Dendritic cell treated with granulocyte-macrophage colony-stimulating factor and Interleukin-4, amounts not matched to agents 40 ng/mL and 50 ng/mL, for 4 days (primary cell): Measurements from ENCODE around the gene OPN1MW2.
"Not testable (repeated sequence)": the region's sequence is repeated elsewhere in the genome, so short reads cannot be mapped to it uniquely, and the experiment has no call there.

Source experiments
- H3K27ac Mint-ChIP-seq: one replicate; pipeline ENCODE4 v1.8.0; 2022; ENCODE audit warnings: mild to moderate bottlenecking, mixed read lengths
- H3K27me3 Mint-ChIP-seq: one replicate; pipeline ENCODE4 v1.8.0; 2022; ENCODE audit warnings: mild to moderate bottlenecking, mixed read lengths
- H3K36me3 Mint-ChIP-seq: one replicate; pipeline ENCODE4 v1.8.0; 2022; ENCODE audit warnings: low read depth, mixed read lengths
- H3K4me1 Mint-ChIP-seq: one replicate; pipeline ENCODE4 v1.8.0; 2022; ENCODE audit warnings: low read depth, mixed read lengths
- H3K4me3 Mint-ChIP-seq: one replicate; pipeline ENCODE4 v1.8.0; 2022; ENCODE audit warnings: mild to moderate bottlenecking, moderate library complexity, mixed read lengths
- H3K9me3 Mint-ChIP-seq: one replicate; pipeline ENCODE4 v1.8.0; 2022; ENCODE audit warnings: mixed read lengths
- intact Hi-C: fragments of 100-400 bp; cut with micrococcal nuclease; formaldehyde crosslinking; loops from one replicate; pipeline ENCODE4 v1.15.0; 2022

Gene OPN1MW2

DNA sequence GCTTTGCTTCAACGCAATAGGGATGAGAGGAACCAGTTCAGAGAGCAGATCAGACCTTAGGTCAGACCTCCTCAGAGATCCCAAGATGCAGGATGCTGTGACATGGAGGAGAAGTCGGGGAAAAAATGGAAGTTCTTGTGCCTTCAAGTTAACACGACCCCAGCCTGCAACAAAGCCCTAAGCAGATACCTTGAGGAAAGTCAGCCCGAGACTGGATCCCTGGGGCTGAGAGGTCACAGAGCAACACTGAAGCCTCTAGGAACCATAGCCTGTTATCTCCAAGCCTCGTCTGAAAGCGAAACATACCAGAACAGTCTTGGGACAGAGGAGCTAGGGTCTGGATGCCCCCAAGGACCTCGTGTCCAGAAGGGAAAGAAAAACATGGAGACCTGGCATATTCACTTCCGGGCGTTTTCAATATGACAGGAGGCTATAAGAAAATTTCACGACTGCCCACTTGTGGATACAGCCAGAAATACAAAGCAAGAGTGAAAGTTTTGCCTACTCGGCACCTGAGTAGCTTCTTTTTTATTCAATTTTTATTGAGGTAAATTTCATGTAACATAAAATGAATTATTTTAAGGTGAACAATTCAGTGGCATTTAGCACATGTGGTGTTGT lies 19.5 kb downstream of the OPN1MW2 start:
- intact Hi-C loops, H3K4me1 Mint-ChIP-seq, H3K27ac Mint-ChIP-seq, H3K9me3 Mint-ChIP-seq, H3K4me3 Mint-ChIP-seq, H3K27me3 Mint-ChIP-seq, H3K36me3 Mint-ChIP-seq: not testable (repeated sequence)

DNA sequence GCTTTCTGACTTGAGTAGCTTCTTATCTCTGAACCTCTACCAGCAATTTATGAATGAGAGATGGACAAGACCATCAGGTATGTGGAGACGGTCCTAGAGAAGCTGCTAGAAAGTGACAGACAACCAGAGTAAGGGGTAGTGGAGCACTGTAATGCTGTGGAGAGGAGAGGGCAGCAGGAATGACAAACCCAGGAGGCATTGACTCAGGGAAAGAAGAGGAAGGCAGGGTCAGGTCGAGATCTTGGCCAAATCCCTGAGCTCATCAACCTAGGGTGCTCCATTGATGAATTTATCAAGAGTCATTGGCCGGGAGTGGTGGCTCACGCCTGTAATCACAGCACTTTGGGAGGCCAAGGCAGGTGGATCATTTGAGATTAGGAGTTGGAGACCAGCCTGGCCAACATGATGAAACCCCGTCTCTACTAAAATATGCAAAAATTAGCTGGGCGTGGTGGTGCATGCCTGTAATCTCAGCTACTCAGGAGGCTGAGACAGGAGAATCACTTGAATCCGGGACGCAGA lies 20.5 kb downstream of the OPN1MW2 start:
- H3K36me3 Mint-ChIP-seq, H3K4me1 Mint-ChIP-seq, intact Hi-C loops, H3K27me3 Mint-ChIP-seq, H3K9me3 Mint-ChIP-seq, H3K27ac Mint-ChIP-seq, H3K4me3 Mint-ChIP-seq: not testable (repeated sequence)

DNA sequence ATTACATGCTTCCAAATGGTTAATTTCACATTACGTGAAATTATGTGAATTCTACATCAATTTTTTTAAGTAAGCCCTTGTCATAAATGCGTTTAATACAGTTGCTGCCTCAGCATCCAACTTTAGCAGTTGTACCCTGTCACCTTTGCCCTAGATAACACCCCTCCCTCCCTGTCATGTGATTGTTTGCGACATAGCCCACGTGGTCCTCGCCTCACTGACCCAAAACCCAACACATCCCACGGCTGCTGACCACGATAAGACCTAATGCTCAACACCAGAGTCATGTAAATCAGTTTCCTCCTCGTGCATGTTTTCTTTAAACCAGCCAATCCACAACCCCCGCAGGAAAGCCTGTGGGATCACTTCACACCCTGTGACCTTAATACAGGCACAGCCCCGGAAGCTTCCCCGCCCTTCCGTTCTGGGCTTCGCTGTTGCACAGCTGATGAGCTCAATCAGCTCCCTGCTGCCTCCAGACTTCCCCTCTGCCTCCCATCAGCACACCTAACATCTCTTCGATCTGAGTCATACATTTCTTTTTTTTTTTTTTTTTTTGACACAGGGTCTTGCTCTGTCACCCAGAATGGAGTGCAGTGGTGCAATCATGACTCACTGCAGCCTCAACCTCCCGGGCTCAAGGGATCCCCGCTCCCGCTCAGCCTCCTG lies 28.0 kb downstream of the OPN1MW2 start:
- H3K9me3 Mint-ChIP-seq, intact Hi-C loops, H3K27ac Mint-ChIP-seq, H3K4me1 Mint-ChIP-seq, H3K27me3 Mint-ChIP-seq, H3K36me3 Mint-ChIP-seq: not testable (repeated sequence)
- peak overlapping the region; percentile 17 for H3K4me3 Mint-ChIP-seq

DNA sequence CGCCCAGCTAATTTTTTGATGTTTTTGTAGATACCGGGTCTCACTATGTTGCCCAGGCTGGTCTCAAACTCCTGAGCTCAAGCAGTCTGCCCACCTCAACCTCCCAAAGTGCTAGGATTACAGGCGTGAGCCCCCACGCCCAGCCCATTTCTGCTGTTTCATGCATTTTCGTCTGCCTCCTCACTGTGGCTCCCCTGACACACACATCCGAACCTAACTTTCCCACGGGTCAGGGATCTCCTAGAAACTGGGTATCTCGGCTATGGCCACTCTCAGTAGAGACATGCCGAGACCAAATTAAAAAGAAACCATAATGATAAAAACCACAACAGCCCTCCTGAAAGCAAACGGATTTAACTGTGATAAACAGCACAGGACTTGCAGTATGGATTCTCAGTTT lies 28.5 kb downstream of the OPN1MW2 start:
- H3K4me1 Mint-ChIP-seq, H3K36me3 Mint-ChIP-seq, H3K4me3 Mint-ChIP-seq, H3K27me3 Mint-ChIP-seq, H3K27ac Mint-ChIP-seq, H3K9me3 Mint-ChIP-seq, intact Hi-C loops: not testable (repeated sequence)

DNA sequence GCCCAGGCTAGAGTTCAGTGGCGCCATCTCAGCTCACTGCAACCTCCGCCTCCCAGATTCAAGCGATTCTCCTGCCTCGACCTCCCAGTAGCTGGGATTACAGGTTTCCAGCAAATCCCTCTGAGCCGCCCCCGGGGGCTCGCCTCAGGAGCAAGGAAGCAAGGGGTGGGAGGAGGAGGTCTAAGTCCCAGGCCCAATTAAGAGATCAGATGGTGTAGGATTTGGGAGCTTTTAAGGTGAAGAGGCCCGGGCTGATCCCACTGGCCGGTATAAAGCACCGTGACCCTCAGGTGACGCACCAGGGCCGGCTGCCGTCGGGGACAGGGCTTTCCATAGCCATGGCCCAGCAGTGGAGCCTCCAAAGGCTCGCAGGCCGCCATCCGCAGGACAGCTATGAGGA lies 37.7 kb downstream of the OPN1MW2 start, which contains the start of gene OPN1MW3:
Gene OPN1MW3 (plus strand): TSS at position 301 of the 400 bp plus-strand sequence. CDS start 38 bp downstream, at position 339.
- H3K4me3 Mint-ChIP-seq, intact Hi-C loops, H3K4me1 Mint-ChIP-seq, H3K27ac Mint-ChIP-seq, H3K9me3 Mint-ChIP-seq, H3K27me3 Mint-ChIP-seq, H3K36me3 Mint-ChIP-seq: not testable (repeated sequence)

DNA sequence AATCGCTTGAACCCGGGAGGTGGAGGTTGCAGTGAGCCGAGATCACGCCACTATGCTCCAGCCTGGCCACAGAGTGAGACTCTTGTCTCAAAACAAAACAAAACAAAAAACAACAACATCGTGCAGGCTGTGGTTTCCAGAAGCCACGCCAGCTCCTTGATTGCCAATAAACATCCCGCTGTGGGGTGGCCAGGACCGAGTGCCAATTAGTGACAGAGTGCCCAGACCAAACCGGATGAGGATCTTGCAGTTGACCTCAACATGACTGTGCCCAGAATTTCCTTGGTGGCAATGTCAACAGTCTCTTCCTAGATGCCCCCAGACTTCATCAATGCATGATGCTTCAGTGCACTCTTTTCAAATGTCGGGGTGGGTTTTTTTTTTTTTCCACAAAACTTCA lies 39.2 kb downstream of the OPN1MW2 start:
- H3K4me3 Mint-ChIP-seq, H3K27ac Mint-ChIP-seq, H3K4me1 Mint-ChIP-seq, H3K27me3 Mint-ChIP-seq, H3K36me3 Mint-ChIP-seq, intact Hi-C loops, H3K9me3 Mint-ChIP-seq: not testable (repeated sequence)

DNA sequence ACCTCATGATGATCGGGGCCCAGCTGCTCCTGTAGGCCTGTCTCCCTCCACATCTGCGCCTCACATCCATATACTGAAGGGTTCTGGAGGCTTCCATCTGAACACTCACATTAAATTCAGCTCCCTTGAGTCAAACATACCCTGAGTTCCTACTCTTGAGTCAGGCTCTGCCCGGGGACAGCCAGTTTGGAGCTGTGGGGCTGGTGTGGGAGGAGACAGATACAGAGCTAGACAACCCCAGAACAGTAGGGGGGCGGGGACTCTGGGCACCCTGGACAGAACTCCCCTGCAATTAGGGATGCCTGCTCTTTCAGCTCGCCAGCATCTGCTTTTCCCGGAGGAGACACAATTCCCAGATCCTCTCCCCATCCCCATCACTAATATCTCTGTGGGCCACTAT lies 43.5 kb downstream of the OPN1MW2 start:
- H3K27ac Mint-ChIP-seq, intact Hi-C loops, H3K9me3 Mint-ChIP-seq, H3K4me1 Mint-ChIP-seq, H3K36me3 Mint-ChIP-seq, H3K4me3 Mint-ChIP-seq, H3K27me3 Mint-ChIP-seq: not testable (repeated sequence)

DNA sequence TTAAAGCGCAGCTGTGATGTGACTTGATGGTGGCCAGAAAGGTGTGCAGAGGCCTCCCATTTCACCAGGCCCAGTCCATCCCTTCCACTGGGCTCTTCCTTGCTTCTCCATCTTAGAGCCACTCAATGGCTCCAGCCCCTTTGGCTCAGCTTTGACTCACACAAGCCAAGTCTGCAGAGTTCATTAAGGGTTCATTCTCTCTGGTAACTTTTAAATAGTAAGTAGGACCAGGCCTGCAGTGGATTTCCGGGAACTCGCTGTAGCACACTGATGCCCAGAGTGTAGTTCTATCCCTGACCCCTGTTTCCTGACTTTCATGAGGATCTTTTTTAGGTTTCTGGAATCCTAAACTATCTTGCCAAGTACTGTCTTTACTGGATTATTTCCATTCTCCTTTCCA lies 49.7 kb downstream of the OPN1MW2 start:
- H3K9me3 Mint-ChIP-seq, H3K4me1 Mint-ChIP-seq, intact Hi-C loops, H3K27me3 Mint-ChIP-seq, H3K36me3 Mint-ChIP-seq, H3K27ac Mint-ChIP-seq, H3K4me3 Mint-ChIP-seq: not testable (repeated sequence)
